Liver (tissue), 9 donors: ENCODE measurements around the gene CEP131. TPM values are rescaled to one million over a fixed set of nuclear protein-coding genes. Genes with fewer than 3 reads are reported as not detected.

Source experiments
- DNase-seq: peaks from one replicate; pipeline ENCODE4 v3.0.0-alpha.2; 2017; ENCODE audit warnings: low spot score
- H3K27ac ChIP-seq, 2 donors: one replicate each; pipeline ENCODE4 v1.7.0; 2013; ENCODE audit warnings: inconsistent platforms in 2 of 2, low read length in 2 of 2, control low read depth in 1 of 2, low read depth in 1 of 2, mild to moderate bottlenecking in 1 of 2
- H3K27me3 ChIP-seq, 4 donors: one replicate each; pipeline versions ENCODE4 v1.6.1 to v1.7.0; 2013; ENCODE audit warnings: low read length in 3 of 4, inconsistent platforms in 1 of 4, mild to moderate bottlenecking in 1 of 4, moderate library complexity in 1 of 4; ENCODE audit not compliant: control insufficient read depth in 4 of 4, insufficient read depth in 4 of 4
- H3K36me3 ChIP-seq, 4 donors: one replicate each; pipeline versions ENCODE4 v1.6.1 to v1.7.0; 2013; ENCODE audit warnings: low read length in 3 of 4, mild to moderate bottlenecking in 3 of 4, low read depth in 1 of 4, moderate library complexity in 1 of 4; ENCODE audit not compliant: control insufficient read depth in 4 of 4, insufficient read depth in 3 of 4
- H3K4me1 ChIP-seq, 4 donors: one replicate each; pipeline versions ENCODE4 v1.6.1 to v1.7.0; 2013; ENCODE audit warnings: low read length in 3 of 4, mild to moderate bottlenecking in 3 of 4, moderate library complexity in 1 of 4; ENCODE audit not compliant: control insufficient read depth in 4 of 4, insufficient read depth in 4 of 4
- H3K4me3 ChIP-seq, 3 donors: one replicate each; pipeline versions ENCODE4 v1.6.1 to v1.7.0; 2013; ENCODE audit warnings: low read length in 3 of 3, control low read depth in 1 of 3, low read depth in 1 of 3, mild to moderate bottlenecking in 1 of 3
- H3K9ac ChIP-seq, 2 donors: one replicate each; pipeline ENCODE4 v1.7.0; 2013; ENCODE audit warnings: low read length in 2 of 2, mild to moderate bottlenecking in 2 of 2, moderate library complexity in 2 of 2, control low read depth in 1 of 2, low read depth in 1 of 2
- H3K9me3 ChIP-seq, 4 donors: one replicate each; pipeline versions ENCODE4 v1.6.1 to v1.7.0; 2013; ENCODE audit warnings: low read length in 3 of 4; ENCODE audit not compliant: control insufficient read depth in 4 of 4
- EGR1 ChIP-seq, 2 donors: IDR thresholded peaks; 2 replicates each; pipeline ENCODE4 v1.6.1; 2016 to 2018; ENCODE audit warnings: antibody characterized with exemption in 2 of 2, low read depth in 2 of 2
- FOXA1 ChIP-seq: IDR thresholded peaks from 2 replicates; pipeline ENCODE4 v1.6.1; 2016; ENCODE audit warnings: antibody characterized with exemption
- FOXA2 ChIP-seq: IDR thresholded peaks from 2 replicates; pipeline ENCODE4 v1.6.1; 2016; ENCODE audit warnings: antibody characterized with exemption
- HNF4A ChIP-seq, 2 donors: conservative IDR thresholded peaks; 2 replicates each; pipeline ENCODE4 v1.6.1; 2016; ENCODE audit warnings: antibody characterized with exemption in 2 of 2, mild to moderate bottlenecking in 2 of 2
- HNF4G ChIP-seq: IDR thresholded peaks from 2 replicates; pipeline ENCODE4 v1.6.1; 2016; ENCODE audit warnings: antibody characterized with exemption
- JUND ChIP-seq, 2 donors: IDR thresholded peaks; 2 replicates each; pipeline ENCODE4 v1.6.1; 2016; ENCODE audit warnings: antibody characterized with exemption in 2 of 2
- RAD21 ChIP-seq, 2 donors: IDR thresholded peaks; 2 replicates each; pipeline ENCODE4 v1.6.1; 2016; ENCODE audit warnings: antibody characterized with exemption in 2 of 2, mild to moderate bottlenecking in 2 of 2
- RXRA ChIP-seq, 2 donors: IDR thresholded peaks; 2 replicates each; pipeline ENCODE4 v1.6.1; 2017 to 2018; ENCODE audit warnings: antibody characterized with exemption in 2 of 2, mild to moderate bottlenecking in 1 of 2
- SP1 ChIP-seq: IDR thresholded peaks from 2 replicates; pipeline ENCODE4 v1.6.1; 2018; ENCODE audit warnings: antibody characterized with exemption, mild to moderate bottlenecking
- TAF1 ChIP-seq: conservative IDR thresholded peaks from 2 replicates; pipeline ENCODE4 v1.6.1; 2016; ENCODE audit warnings: antibody characterized with exemption, mild to moderate bottlenecking
- YY1 ChIP-seq: IDR thresholded peaks from 2 replicates; pipeline ENCODE4 v1.6.1; 2016; ENCODE audit warnings: antibody characterized with exemption, mild to moderate bottlenecking
- WGBS: extraction: QIAGEN DNeasy Blood & Tissue Kit; methylation state at CpG from one replicate; pipeline ENCODE4 v1.1.7; 2013; 5-methylcytosine and 5-hydroxymethylcytosine counted together
- polyA plus RNA-seq, 2 donors: library from polyadenylated mRNA; stranded (reverse) in 1 of 2; unstranded in 1 of 2; fragments of 200-250 nt in 1 of 2; fragments of >200 nt in 1 of 2; fragmentation: Nextera tagmentation in 1 of 2; extraction: Ambion mirVana in 1 of 2; gene quantifications; one replicate each; pipeline versions ENCODE4 v1.2.1 to v1.2.3, GENCODE V29; 2013 to 2015
- total RNA-seq, 2 donors: library from RNA; depleted of rRNA; stranded (reverse); fragments of >200 nt; gene quantifications; one replicate each; pipeline ENCODE4 v1.2.3, GENCODE V29; 2014
- TF ChIP-seq, protein P1 (sequence below): fragments of 150-350 bp; IDR thresholded peaks from 2 replicates; pipeline ENCODE4 v1.5.1; 2017; ENCODE audit warnings: improper control_type of control experiment, low read depth, low read length; ENCODE audit not compliant: missing input control
- TF ChIP-seq, protein P2 (sequence below): IDR thresholded peaks from 2 replicates; pipeline ENCODE4 v1.6.1; 2016; ENCODE audit warnings: antibody characterized with exemption, mild to moderate bottlenecking
- TF ChIP-seq, protein P3 (sequence below): IDR thresholded peaks from 2 replicates; pipeline ENCODE4 v1.6.1; 2016; ENCODE audit warnings: antibody characterized with exemption
- TF ChIP-seq, protein P4 (sequence below): IDR thresholded peaks from 2 replicates; pipeline ENCODE4 v1.6.1; 2016; ENCODE audit warnings: antibody characterized with exemption
- TF ChIP-seq, protein P5 (sequence below): IDR thresholded peaks from 2 replicates; pipeline ENCODE4 v1.6.1; 2016; ENCODE audit warnings: antibody characterized with exemption
- donor health status: healthy.
- donor health status: healthy.
- donor health status: healthy.
- donor health status: healthy.
- donor health status: healthy.

CEP131 gene
- total and polyA plus RNA-seq, 4 donors, result 0.71 to 6.3 (median 2.2) TPM

DNA sequence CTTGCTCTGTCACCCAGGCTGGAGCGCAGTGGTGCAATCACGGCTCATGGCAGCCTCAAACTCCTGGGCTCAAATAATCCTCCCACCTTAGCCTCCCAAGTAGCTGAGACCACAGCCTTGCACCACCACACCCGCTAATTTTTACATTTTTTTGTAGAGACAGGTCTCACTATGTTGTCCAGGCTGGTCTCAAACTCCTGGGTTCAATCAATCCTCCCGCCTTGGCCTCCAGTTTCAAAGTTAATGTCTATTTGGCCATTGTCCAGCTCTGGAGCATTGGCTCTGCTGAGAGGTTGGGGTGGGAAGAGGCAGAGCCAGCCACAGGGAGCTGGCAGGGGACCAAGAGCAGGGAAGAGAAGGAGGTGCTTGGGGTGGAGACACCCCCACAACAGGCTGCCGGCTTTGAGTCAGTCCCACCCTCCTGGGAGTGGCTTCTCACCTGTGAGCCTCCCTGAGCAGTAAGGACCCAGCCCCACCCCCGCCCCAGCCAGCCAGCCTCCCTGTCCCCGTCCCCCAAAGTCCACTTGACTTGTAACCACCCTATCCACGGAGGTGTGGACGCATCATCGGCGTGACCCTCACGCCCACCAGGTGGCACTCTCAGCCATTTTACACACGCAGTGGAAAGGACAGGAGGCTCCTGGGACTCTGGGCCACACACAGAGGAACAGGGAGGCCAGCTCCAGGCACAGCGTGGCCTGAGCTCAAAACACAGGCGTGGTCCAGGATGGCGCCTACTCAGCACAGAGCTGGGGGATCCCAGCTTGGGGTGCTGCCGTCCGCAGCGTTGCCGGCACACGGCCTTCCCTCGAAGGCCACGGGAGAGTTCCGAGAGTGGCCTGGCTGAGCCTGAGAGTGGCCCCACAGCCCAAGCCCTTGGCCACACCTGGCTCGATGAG, 80.2 kb downstream of the CEP131 start:
- no peak for TF ChIP-seq HNF4G
- TF ChIP-seq, protein P1, sequence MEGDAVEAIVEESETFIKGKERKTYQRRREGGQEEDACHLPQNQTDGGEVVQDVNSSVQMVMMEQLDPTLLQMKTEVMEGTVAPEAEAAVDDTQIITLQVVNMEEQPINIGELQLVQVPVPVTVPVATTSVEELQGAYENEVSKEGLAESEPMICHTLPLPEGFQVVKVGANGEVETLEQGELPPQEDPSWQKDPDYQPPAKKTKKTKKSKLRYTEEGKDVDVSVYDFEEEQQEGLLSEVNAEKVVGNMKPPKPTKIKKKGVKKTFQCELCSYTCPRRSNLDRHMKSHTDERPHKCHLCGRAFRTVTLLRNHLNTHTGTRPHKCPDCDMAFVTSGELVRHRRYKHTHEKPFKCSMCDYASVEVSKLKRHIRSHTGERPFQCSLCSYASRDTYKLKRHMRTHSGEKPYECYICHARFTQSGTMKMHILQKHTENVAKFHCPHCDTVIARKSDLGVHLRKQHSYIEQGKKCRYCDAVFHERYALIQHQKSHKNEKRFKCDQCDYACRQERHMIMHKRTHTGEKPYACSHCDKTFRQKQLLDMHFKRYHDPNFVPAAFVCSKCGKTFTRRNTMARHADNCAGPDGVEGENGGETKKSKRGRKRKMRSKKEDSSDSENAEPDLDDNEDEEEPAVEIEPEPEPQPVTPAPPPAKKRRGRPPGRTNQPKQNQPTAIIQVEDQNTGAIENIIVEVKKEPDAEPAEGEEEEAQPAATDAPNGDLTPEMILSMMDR, result peak; percentile 73
- TF ChIP-seq, protein P2, sequence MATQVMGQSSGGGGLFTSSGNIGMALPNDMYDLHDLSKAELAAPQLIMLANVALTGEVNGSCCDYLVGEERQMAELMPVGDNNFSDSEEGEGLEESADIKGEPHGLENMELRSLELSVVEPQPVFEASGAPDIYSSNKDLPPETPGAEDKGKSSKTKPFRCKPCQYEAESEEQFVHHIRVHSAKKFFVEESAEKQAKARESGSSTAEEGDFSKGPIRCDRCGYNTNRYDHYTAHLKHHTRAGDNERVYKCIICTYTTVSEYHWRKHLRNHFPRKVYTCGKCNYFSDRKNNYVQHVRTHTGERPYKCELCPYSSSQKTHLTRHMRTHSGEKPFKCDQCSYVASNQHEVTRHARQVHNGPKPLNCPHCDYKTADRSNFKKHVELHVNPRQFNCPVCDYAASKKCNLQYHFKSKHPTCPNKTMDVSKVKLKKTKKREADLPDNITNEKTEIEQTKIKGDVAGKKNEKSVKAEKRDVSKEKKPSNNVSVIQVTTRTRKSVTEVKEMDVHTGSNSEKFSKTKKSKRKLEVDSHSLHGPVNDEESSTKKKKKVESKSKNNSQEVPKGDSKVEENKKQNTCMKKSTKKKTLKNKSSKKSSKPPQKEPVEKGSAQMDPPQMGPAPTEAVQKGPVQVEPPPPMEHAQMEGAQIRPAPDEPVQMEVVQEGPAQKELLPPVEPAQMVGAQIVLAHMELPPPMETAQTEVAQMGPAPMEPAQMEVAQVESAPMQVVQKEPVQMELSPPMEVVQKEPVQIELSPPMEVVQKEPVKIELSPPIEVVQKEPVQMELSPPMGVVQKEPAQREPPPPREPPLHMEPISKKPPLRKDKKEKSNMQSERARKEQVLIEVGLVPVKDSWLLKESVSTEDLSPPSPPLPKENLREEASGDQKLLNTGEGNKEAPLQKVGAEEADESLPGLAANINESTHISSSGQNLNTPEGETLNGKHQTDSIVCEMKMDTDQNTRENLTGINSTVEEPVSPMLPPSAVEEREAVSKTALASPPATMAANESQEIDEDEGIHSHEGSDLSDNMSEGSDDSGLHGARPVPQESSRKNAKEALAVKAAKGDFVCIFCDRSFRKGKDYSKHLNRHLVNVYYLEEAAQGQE, result no peak
- TF ChIP-seq YY1, result no peak
- TF ChIP-seq RAD21 (IDR thresholded peaks at IDR 0.05), result peak in 1 of 2 donors; percentile 85
- TF ChIP-seq, protein P3, sequence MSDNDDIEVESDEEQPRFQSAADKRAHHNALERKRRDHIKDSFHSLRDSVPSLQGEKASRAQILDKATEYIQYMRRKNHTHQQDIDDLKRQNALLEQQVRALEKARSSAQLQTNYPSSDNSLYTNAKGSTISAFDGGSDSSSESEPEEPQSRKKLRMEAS, result no peak
- TF ChIP-seq JUND (IDR thresholded peaks at IDR 0.05), result no peak
- Histone ChIP-seq H3K4me1 (no peaks in the 10 kb centered on the region), H3K27ac (no peak overlapping the region), H3K27me3 (no peaks in the 10 kb centered on the region), H3K9ac (no peak overlapping the region), H3K36me3 (no peaks in the 10 kb centered on the region), H3K9me3 (no peaks in the 10 kb centered on the region), H3K4me3 (no peak overlapping the region)
- 45% methylated on average over 25 of the region's 25 CpGs for WGBS
- peak; percentile 77 for DNase-seq

DNA sequence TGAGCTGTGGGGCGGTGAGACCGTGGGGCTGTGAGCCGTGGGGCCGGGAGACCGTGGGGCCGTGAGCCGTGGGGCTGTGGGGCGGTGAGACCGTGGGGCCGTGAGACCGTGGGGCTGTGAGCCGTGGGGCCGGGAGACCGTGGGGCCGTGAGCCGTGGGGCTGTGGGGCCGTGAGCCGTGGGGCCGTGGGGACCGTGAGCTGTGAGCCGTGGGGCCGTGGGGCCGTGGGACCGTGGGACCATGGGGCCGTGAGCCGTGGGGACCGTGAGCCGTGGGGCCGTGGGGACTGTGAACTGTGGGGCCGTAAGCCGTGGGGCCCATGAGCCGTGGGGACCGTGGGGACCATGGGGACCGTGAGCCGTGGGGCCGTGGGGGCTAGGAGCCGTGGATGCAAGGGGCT, 82.1 kb downstream of the CEP131 start:
- H3K36me3 ChIP-seq, result no peaks in the 10 kb centered on the region
- no peak for DNase-seq
- H3K27ac ChIP-seq, result no peak overlapping the region
- H3K4me1 ChIP-seq, result no peaks in the 10 kb centered on the region
- 94% methylated on average over 37 of the region's 37 CpGs for WGBS
- H3K27me3 ChIP-seq, result no peaks in the 10 kb centered on the region
- H3K9ac ChIP-seq, result no peak overlapping the region
- no peak overlapping the region for H3K4me3 ChIP-seq
- no peaks in the 10 kb centered on the region for H3K9me3 ChIP-seq
- TF ChIP-seq, protein P4, sequence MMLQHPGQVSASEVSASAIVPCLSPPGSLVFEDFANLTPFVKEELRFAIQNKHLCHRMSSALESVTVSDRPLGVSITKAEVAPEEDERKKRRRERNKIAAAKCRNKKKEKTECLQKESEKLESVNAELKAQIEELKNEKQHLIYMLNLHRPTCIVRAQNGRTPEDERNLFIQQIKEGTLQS, result no peak
- TF ChIP-seq SP1 (no peak), HNF4A (conservative IDR thresholded peaks at IDR 0.05) (no peak), RAD21 (IDR thresholded peaks at IDR 0.05) (no peak), YY1 (no peak), FOXA1 (no peak), RXRA (IDR thresholded peaks at IDR 0.05) (no peak), FOXA2 (no peak), HNF4G (no peak), TAF1 (no peak), EGR1 (IDR thresholded peaks at IDR 0.05; ENCODE audit: low read depth in 2 of 2) (no peak)
- TF ChIP-seq, protein P3, result no peak
- TF ChIP-seq, protein P2, result no peak
- TF ChIP-seq, protein P5, sequence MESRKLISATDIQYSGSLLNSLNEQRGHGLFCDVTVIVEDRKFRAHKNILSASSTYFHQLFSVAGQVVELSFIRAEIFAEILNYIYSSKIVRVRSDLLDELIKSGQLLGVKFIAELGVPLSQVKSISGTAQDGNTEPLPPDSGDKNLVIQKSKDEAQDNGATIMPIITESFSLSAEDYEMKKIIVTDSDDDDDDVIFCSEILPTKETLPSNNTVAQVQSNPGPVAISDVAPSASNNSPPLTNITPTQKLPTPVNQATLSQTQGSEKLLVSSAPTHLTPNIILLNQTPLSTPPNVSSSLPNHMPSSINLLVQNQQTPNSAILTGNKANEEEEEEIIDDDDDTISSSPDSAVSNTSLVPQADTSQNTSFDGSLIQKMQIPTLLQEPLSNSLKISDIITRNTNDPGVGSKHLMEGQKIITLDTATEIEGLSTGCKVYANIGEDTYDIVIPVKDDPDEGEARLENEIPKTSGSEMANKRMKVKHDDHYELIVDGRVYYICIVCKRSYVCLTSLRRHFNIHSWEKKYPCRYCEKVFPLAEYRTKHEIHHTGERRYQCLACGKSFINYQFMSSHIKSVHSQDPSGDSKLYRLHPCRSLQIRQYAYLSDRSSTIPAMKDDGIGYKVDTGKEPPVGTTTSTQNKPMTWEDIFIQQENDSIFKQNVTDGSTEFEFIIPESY, result no peak
- TF ChIP-seq, protein P1, result no peak
